HG03139 (cell line): ENCODE data around the gene PPP2R3B.
"Not testable (repeated sequence)": the region's sequence is repeated elsewhere in the genome, so short reads cannot be mapped to it uniquely, and the experiment has no call there.

Experiments used
- ATAC-seq: cut with Tn5 transposase; IDR thresholded peaks from one replicate; pipeline ENCODE4 v1.9.1; 2021; ENCODE audit not compliant: unreplicated experiment

The PPP2R3B gene

DNA sequence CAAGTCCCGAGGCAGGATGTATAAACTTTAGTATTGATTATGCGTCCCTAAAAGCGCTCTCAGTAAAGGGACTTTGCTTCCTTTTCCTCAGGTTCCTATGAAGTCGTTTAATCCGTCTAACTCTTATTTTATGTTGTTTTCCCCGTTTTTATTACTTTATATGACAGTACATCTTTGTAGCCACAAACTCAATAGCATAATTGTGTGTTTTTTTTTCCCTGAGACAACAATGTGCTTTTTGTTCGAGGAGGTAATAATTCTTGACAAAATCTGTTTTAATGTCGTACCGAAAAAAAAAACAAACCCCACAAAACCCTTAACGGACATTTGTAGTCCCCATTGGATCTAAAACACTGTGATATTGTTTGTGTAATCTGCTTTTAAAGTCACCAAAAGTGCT lies 17.9 kb upstream of the PPP2R3B start:
- no peak for ATAC-seq

DNA sequence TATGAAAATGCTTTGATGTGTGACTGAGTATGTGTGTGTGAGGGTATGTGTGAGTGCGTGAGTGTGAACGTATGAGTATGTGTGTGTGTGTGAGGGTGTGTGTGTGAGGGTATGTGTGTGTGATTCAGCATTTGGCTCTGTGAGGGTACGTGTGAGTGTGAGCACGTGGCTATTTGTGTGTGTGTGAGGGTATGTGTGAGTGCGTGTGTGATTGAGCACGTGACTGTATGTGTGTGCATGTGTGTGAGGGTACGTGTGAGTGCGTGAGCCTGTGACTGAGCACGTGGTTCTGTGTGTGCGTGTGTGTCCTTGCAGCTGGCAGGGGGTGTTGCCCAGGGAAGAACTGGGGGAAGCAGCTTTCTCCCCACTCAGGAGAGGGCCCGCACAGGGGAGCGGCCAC lies 16.1 kb upstream of the PPP2R3B start:
- ATAC-seq, result no peak

DNA sequence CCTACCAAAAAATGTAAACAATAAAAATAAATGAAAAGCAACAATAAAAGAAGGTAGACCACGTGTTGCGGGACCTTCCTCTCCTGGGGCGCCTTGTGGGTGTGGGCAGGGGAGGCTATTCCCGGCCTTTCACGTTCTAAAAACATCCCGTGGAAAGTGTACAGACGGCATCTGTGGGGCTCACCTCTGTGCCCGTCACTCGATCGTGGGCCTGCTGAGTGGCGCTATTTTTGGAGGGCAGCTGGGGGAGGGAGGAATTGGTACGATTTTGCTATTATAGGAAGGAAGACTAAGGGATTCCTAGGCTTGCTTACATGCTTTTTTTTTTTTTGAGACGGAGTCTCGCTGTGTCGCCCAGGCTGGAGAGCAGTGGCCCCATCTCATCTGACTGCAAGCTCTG lies 13.6 kb upstream of the PPP2R3B start:
- no peak for ATAC-seq

DNA sequence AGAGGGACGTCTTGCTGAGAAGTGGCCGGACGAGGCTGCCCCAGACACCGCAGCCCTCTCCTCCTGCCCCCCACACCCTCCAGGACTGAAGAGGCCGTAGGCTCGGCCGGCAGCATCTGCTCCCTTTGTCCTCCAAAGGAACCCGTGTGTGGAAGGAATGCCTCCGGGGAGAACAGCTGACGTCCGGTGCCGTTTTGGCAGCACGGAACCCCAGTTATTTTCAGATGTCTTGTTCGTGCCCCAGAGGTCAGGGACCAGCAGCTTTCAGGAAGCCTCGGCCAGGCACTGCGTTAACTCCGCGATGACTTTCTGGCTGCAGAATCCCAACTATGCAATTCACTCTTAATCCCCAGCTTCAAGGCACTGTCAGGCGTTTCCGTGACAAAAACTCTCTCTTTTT lies 10.9 kb upstream of the PPP2R3B start:
- no peak for ATAC-seq

DNA sequence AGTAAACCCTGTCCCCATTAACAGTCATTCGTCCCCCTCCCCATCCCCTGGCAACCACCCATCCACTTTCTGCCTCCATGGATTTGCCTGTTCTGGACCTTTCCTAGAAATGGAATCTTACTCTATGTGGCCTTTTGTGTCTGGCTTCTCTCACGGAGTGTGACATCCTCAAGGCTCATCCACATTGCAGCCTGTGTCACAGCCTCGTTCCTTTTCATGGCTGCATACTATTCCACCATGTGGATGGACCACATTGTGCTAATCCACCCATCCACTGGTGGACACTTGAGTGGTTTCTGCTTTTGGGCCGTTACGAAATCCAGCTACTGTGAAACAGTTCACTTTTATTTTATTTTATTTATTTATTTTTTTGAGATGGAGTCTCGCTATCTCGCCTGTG lies 8.1 kb upstream of the PPP2R3B start:
- no peak for ATAC-seq

DNA sequence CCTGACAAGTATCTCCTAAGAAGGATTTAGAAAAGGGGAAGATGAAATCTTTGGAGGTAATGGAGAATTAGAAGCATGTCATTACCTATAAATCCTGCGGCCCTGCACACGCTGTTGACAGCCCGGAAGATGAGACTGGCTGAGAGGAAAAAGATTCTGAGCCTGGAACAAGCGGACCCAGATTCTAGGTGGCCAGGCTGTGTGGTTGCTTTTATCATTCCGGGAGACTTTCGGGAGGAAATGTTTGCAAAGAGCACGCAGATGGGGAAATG lies 5.8 kb upstream of the PPP2R3B start:
- no peak for ATAC-seq

DNA sequence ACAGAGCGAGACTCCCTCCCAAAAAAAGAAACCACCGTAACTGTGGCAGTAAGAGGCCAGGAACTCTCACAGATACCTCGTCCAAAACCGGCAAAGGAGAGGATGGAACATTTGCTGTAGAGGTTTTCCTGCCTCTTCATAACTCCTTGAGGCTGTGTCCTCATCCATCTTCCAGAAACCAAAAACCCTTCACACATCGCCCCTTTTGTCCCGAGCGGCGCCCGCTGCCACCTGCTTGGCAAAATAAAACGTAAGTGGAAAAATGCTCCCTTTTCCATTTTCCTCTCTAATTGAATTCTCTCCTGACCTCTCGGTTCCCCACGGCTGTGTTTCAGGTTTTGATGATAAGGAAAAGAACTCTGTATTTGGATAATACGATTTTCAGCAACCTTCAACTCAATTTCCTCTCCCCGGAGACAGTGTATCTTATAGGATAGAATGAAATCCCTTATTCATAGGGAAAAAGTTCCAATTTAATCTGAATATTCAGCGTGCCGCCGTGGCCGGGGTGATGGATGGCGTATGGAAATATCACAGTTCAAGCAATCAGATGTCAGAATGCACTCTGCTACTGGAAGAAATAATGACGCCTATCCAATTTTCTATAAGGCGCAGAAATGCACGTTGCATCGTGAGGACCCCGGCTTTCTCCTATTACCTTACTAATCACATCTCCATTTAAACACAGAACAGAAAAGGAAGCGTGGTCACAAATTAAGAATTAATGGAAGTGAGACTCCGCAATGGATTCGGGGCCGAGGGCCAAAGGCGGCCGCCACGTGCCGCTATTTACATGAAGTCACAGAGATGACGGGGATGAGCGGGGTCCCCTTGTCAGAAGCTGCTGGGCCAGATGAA lies 5.2 kb upstream of the PPP2R3B start:
- ATAC-seq, result no peak

DNA sequence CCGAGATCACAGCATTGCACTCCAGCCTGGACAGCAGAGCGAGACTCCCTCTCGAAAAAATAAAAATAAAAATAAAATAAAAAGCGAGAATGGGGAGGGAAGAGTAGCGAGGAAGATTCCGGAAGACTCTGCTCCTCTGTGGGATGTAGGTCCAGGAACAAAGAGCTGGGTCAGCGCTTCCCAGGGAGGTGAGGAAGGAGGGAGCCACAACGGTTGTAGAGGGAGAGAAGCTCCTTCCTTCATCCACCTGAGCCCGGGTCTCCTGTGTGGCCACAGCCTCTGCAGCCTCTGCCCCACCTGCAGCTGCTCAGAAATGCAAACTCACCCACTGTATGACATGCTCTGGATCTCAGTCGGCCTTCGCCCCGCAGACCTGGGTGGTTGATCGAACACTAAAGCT lies 3.8 kb upstream of the PPP2R3B start:
- ATAC-seq, result no peak

DNA sequence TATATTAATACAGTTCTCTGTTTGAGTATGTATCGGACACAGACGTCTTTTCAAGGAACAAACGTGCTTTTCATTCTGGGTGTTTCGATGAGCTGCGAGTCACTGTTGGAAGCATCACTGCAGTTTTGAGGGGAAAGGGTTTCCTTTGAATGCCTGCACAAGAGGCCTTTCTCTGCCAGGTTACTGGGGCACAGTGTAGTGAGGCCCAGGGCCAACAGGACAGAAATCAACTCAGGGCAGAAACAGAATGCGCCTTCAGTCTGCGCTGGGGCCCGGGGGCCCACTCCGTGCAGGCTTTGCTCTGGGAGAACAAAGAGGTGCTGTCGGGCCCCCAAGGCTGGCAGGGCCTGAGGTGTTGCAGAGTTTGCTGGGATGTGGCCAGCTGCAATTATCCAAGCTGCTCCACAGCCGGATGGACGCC lies 2.3 kb upstream of the PPP2R3B start:
- ATAC-seq, result no peak

DNA sequence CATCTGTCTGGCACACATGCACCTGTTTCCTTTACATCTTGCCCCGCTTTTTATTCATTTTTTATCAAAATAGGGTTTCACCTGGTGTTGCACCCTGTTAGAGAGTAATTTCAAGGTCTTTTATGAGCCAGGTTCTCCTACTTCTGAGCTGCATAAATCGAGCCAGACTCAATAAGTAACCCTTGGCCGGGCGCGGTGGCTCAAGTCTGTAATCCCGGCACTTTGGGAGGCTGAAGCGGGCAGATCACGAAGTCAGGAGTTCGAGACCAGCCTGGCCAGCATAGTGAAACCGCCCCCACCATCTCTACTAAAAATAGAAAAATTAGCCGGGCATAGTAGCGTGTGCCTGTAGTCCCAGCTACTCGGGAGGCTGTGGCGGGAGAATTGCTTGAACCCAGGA lies 1.0 kb upstream of the PPP2R3B start:
- no peak for ATAC-seq

DNA sequence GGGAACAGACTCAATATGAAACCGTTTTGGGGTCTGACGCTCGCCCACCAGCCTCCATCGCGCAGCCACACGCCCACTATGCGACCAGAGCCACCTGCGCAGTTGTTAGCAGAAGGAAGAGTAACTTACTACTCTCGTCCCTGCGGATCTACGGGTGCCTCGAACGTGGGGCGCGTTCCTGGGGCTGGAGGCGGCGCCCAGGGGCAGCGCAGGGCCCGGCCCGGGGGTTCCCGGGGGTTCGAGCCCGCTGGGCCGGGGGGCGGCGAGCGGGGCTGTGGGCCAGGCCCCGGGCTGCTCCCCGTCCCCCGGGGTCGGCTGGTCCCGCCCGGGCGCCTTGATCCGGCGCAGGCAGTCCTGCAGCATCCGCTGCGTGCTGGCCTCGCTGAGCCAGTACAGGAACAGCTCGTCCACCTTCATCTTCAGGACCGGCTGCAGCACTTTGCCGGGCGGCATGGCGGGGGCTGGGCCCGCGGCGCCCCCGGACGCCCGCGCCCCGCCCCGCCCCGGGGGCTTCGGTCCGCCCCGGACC lies 404 bp downstream of the PPP2R3B start:
- ATAC-seq, result peak; percentile 16

DNA sequence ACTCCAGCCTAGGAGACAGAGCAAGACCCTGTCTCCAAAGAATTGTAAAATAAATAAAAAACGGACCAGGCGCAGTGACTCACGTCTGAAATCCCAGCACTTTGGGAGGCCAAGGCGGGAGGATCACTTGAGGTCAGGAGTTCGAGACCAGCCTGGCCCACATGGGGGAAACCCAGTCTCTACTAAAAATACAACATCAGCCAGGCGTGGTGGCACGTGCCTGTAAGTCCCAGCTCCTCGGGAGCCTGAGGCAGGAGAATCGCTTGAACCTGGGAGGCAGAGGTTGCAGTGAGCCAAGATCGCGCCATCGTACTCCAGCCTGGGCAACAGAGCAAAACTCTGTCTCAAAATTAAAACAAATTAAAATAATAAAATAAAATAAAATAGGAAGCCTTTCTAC lies 971 bp downstream of the PPP2R3B start:
- not testable (repeated sequence) for ATAC-seq

DNA sequence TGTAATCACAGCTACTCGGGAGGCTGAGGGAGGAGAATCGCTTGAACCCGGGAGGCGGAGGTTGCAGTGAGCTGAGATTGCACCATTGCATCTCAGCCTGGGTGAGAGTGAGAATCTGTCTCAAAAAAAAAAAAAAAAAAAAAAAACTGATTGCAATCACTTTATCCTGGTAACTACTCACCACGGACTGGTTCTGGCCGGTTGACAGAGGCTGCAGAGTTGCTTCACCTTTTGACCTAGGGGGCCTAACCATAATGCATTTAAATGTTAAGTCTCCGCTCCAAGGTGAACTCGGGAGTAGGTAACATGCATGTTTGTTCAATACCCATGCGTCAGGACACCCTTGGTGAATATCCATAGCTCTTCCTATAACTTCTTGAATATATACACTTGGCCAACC lies 1.8 kb downstream of the PPP2R3B start:
- ATAC-seq, result no peak

DNA sequence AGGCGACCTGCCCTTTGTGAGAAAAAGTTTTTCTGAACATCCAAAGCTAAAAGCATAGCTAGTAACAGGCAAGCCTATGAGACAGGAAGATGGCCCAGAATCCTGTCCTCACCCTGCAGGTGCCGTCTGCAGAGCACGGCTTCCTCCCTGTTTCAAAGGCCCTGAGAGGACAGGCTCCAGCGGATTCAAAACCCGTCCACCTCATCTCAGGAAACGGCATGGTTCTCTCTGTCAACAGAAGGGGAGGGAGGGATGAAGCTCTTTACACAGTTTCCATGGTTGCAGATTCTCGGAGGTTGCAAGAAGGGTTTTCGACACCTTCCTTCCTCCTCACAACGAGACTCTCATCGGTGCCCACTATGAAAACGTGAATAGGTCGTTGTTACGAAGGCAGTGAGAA lies 8.3 kb downstream of the PPP2R3B start:
- no peak for ATAC-seq

DNA sequence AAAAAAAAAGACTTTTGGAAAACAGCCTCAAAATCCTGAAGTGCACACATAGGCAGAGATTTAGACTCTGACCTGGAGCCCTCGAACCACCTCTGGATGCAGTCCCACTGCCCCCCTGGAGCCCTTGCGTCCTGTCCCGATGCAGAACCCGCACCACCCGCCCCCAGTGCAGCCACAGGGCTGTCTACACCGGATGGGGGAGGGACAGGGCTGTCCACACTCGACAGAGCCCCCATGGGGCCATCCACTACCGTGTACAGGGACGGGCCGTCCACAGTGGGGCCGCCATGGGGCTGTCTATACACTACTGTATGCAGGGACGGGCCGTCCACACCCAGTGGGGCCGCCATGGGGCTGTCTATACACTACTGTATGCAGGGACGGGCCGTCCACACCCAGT lies 10.5 kb downstream of the PPP2R3B start:
- not testable (repeated sequence) for ATAC-seq

DNA sequence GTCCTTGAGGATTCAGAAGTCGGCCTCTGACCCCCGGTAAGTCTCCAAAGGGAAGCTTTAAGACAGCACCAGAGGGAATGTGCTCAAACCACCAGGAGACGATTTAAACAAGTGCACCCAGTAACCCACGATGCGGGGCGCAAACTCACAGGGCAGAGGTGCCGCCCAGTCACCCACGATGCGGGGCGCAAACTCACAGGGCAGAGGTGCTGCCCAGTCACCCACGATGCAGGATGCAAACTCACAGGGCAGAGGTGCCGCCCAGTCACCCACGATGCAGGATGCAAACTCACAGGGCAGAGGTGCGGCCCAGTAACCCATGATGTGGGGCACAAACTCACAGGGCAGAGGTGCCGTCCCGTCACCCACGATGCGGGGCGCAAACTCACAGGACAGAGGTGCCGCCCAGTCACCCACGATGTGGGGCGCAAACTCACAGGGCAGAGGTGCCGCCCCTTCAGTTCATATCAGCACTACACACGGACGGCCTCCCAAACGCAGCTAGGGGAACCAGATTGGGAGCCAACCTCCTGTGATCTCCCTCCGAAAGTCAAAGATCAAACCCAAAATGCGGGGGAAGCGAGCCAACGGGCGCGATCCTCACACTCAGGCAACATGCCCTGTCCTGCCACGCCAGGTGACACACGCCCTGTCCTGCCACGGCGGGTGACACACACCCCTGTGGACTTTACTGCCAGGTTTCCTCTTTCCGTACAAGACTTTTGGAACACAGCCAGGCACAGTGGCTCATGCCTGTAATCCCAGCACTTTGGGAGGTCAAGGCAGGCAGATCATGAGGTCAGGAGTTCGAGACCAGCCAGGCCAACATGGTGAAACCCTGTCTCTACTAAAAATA lies 11.3 kb downstream of the PPP2R3B start:
- no peak for ATAC-seq

DNA sequence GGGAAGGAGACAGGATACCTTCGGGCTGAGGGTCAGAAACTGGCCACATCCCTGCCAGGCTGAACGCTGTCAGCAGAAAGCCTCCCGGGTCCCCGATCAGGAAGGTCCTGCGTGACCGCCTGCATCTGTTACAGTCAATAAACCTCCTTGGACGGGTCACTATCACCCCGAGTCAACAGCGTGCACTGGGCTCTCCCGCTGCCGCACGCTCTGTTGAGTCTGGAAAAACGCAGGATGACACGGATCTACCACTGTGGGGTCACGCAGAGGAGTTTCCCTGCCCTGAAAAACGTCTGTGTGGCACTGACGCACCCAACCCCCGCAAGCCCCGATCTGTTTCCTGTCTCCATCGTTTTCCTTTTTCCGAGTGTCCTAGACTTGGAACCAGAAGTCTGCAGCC lies 12.1 kb downstream of the PPP2R3B start:
- ATAC-seq, result no peak

DNA sequence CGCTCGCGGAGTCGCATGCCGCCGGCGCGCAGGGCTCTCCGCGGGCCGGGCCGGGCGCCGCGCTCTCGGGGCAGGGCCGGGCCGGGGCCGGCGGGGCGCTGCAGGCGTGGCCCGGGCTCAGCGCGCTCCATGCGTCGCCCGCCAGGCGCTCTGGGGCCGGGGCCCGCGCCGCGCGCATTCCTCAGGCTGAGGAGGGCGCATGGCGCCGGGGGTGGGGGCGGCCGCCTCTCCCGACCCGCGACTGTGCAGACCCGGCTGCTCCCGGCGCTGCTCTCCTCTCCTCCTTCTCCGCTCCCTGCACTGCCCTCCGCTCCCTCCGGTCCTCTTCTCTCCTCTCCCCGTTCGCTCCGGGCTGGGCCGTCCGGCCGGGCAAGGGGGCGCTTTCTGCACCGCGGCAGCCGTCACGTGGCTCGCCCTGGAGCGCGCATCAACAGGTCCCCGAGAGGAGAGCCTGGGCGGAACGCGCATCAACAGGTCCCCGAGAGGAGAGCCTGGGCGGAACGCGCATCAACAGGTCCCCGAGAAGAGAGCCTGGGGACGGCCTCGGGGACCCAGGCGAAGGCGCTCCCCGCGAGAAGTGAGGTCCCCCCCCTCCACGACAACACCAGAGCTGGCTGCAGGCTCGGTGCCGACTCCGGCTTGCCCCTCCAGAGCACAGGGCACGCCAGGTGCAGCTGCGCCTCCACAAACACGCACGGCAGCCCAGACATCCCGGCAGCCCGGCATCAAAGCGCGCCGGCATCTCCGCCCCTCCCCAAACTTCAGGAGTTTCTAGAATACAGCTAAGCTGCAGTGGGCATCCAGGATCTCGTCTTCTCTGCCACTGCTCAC lies 12.9 kb downstream of the PPP2R3B start:
- no peak for ATAC-seq

DNA sequence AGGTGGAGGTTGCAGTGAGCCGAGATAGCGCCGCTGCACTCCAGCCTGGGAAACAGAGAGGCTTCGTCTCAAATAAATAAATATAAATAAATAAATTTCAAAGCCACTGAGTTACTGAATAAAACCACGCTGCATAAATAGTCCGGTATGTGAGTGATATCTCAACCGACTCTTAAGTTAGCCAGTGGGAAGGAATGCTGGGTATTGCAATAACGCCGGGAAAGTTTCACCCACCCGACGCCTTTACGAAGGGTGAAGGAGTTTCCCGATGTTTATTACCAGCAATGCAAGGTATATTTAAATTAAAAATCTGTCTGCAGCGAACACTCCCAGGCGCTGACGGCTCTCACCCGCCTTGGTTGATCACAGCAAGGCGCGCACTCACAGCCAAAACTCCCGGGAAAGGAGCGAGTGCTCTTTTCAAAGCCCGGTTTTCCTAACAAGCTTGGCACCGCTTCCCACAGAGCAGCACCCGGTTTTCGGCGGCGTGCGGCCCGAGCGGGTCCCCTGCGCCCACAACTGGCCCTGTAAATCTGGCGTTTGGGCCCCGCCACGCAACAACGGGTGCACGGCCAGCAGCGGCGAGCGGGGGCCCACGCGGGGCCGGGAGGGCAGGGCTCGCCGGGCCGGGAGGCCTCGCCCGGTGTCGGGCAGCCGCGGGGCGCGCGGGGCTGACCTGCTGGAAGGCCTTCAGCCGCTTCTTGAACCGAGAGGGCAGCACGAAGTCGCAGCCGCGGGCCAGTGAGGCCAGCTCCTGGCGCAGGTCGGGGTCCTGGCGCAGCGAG lies 13.7 kb downstream of the PPP2R3B start:
- ATAC-seq, result no peak

DNA sequence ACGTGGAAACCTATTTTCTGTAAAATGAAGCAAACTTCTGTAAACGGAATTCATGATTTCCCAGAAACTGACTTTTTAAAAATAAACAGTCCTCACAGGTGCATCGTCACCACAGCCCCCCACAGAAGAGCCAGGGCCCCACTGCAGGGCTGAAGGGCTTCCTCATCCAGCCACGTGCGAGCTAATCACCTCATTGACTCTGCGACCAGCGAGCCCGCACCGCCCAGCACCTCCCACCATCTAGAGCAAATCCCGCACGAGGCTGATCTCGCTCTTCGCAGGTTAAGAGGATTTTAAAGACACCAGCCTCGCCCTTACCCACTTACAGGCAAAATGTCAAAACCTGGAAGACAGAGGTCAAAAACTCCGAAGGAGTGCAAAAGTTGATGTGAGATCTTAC lies 14.8 kb downstream of the PPP2R3B start:
- ATAC-seq, result no peak
